CD4-positive, alpha-beta T cell treated with Interleukin-17A for 1 hour (primary cell): ENCODE data around the gene PKM.
"Not testable (repeated sequence)": the region's sequence is repeated elsewhere in the genome, so short reads cannot be mapped to it uniquely, and the experiment has no call there.

Experiments used
- DNase-seq: peaks from one replicate; pipeline ENCODE4 v3.0.0-alpha.2; 2020

PKM gene

GRCh38 chr15:72174551-72175165, 56.3 kb downstream of the PKM start:
- DNase-seq = no peak

GRCh38 chr15:72173864-72174550, 57.0 kb downstream of the PKM start:
- DNase-seq = no peak

- DNase-seq = no peak
These were observed 57.6 kb downstream of the PKM start for GRCh38 chr15:72173401-72173800.

- no peak for DNase-seq
These were observed 58.2 kb downstream of the PKM start for GRCh38 chr15:72172796-72173195.

GRCh38 chr15:72171978-72172377, 59.0 kb downstream of the PKM start:
- not testable (repeated sequence) for DNase-seq

- DNase-seq = no peak
These were observed 60.3 kb downstream of the PKM start for GRCh38 chr15:72170691-72171090.

GRCh38 chr15:72169921-72170611, 60.9 kb downstream of the PKM start:
- no peak for DNase-seq

GRCh38 chr15:72169236-72169920, 61.6 kb downstream of the PKM start:
- no peak for DNase-seq

- no peak for DNase-seq
These were observed 62.2 kb downstream of the PKM start for GRCh38 chr15:72168808-72169190.

GRCh38 chr15:72168131-72168807, 62.7 kb downstream of the PKM start:
- DNase-seq = no peak

GRCh38 chr15:72167445-72167844, 63.5 kb downstream of the PKM start:
- DNase-seq = no peak

GRCh38 chr15:72166716-72167417, 64.1 kb downstream of the PKM start:
- DNase-seq = no peak

- no peak for DNase-seq
These were observed 67.3 kb downstream of the PKM start for GRCh38 chr15:72163719-72164118.

- no peak for DNase-seq
These were observed 68.4 kb downstream of the PKM start for GRCh38 chr15:72162569-72162968.

- DNase-seq = no peak
These were observed 69.4 kb downstream of the PKM start for GRCh38 chr15:72161361-72162132.

- no peak for DNase-seq
These were observed 70.2 kb downstream of the PKM start for GRCh38 chr15:72160696-72161245.

- no peak for DNase-seq
These were observed 74.1 kb downstream of the PKM start for GRCh38 chr15:72156928-72157327.

- DNase-seq = peak; percentile 78
These were observed 75.1 kb downstream of the PKM start for GRCh38 chr15:72155635-72156616.

- no peak for DNase-seq
These were observed 75.9 kb downstream of the PKM start for GRCh38 chr15:72155003-72155621.

- DNase-seq = no peak
These were observed 76.7 kb downstream of the PKM start for GRCh38 chr15:72154316-72154715.
